ENCODE measurements around the gene CITED4.
A peak's percentile ranks its signal among the peaks of the same experiment; 100 is the strongest.

CITED4 gene

DNA sequence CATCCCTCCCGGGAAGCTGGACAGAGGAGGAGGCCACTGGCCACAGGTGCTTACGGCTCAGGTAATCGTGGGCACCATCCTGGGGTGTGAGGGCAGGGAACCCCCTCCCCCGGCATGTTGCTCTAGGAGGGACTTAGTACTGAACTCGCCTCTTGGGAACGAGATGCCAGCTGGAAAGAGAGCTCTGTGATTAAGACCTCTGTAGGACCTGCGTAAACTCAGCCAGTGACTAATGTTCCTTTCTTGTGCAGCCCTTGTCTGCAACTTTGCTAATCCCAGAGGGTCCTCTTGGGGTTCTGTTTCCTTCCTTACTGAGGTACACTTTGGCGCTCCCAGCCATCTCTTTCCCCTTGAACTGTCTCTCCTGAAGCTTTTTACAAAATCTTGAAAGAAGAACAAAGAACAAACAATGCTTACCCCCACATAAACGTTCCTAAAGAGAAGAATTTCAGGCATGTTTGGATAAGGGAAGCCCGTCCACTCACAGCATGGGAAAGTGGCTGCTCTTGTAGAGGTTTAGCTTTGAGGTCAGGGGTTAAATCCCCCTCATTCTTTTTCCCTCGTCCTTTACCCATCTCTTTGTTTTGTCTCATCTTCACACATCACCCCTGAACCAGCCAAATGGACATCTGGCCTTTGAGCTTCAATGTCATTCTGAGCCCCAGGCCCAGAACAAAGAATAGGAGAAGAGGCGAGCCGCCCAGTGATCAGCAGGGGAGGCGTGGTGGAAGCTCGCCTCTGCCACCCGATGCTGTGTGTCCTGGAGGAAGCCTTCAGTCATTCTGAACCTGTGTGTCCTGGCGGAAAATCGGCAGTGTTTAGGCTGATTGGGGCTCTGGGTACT lies 37.4 kb downstream of the CITED4 start:
- Histone ChIP-seq H3K23ac (ENCODE audit: low read depth, low read length, poor library complexity) (no peak overlapping the region), H2AK5ac (ENCODE audit: low read depth, low read length) (peak overlapping the region; percentile 99), H3K9ac (ENCODE audit: low read depth, low read length, poor library complexity) (no peak overlapping the region), H4K91ac (ENCODE audit: low read depth, low read length, poor library complexity) (peak overlapping the region; percentile 96), H4K8ac (ENCODE audit: low read depth, low read length) (no peak overlapping the region), H2BK5ac (ENCODE audit: low read length) (peak overlapping the region; percentile 69), H3K79me1 (ENCODE audit: low read depth, low read length) (no peaks in the 10 kb centered on the region), H2BK120ac (ENCODE audit: low read depth, low read length) (peak overlapping the region; percentile 69), H3K36me3 (replicated peaks in 1 of 2; ENCODE audit: control insufficient read depth in 2 of 2, insufficient read depth in 2 of 2, low read length in 2 of 2) (no peaks in the 10 kb centered on the region), H2AFZ (ENCODE audit: low read length) (peak overlapping the region; percentile 5), H2BK15ac (ENCODE audit: low read length) (peak overlapping the region; percentile 97), H3K9me3 (replicated peaks in 1 of 2; ENCODE audit: control insufficient read depth in 2 of 2, insufficient read depth in 1 of 2, low read depth in 1 of 2, low read length in 2 of 2) (peaks cover 0 to under 1% of the 10 kb centered on the region in 2 donors), H3K27ac (replicated peaks; ENCODE audit: low read length) (peak overlapping the region; percentile 82), H3K4me2 (ENCODE audit: insufficient read depth, low read length, poor library complexity, severe bottlenecking) (peak overlapping the region; percentile 42), H3K4me1 (ENCODE audit: control insufficient read depth in 2 of 2, insufficient read depth in 1 of 2, low read depth in 1 of 2, low read length in 2 of 2) (peaks cover 16 to 40% of the 10 kb centered on the region in 2 donors), H3K27me3 (ENCODE audit: control insufficient read depth in 3 of 3, insufficient read depth in 3 of 3, low read depth in 1 of 3, low read length in 3 of 3) (peaks cover 0 to 73% (median under 1%) of the 10 kb centered on the region in 3 experiments), H3K18ac (ENCODE audit: low read length) (peak overlapping the region; percentile 96), H3K4ac (ENCODE audit: low read length) (peak overlapping the region; percentile 47), H3K4me3 (ENCODE audit: low read length in 2 of 2) (no peak overlapping the region), H2BK12ac (ENCODE audit: low read length) (peak overlapping the region; percentile 95), H3K14ac (ENCODE audit: low read length) (no peak overlapping the region)
- no CpG with 5 or more reads among the region's 18 CpGs for WGBS, 2 donors (ENCODE audit: extremely low coverage in 2 of 2, insufficient read length in 2 of 2, insufficient replicate concordance in 1 of 2)
- peak; percentile 93 for DNase-seq (ENCODE audit: low spot score)

DNA sequence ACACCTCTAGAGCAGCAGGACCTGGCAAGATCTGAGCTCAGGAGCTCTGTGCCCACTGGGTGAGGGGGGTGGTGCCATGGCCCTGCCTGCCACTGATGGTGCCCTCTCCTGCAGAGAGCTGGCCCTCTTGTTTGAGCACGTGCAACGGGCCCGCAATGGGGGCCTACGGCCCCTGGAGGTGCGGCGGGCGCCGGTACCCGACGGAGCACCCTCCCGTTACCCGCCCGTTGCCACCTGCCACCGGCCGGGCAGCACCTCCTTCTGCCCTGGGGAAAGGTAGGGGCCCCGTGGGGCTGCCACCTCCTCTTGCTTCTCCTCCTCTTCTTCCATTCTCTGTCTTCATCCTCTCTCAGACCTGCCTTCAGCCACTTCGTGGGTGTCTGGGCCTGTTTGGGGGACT lies 38.2 kb downstream of the CITED4 start:
- peaks cover 0 to 74% (median 5%) of the 10 kb centered on the region in 3 experiments for H3K27me3 ChIP-seq (ENCODE audit: control insufficient read depth in 3 of 3, insufficient read depth in 3 of 3, low read depth in 1 of 3, low read length in 3 of 3)
- peak overlapping the region; percentile 50 for H3K23ac ChIP-seq (ENCODE audit: low read depth, low read length, poor library complexity)
- peak overlapping the region; percentile 96 for H3K18ac ChIP-seq (ENCODE audit: low read length)
- H2AK5ac ChIP-seq (ENCODE audit: low read depth, low read length) = peak overlapping the region; percentile 99
- H2BK12ac ChIP-seq (ENCODE audit: low read length) = peak overlapping the region; percentile 97
- H3K79me1 ChIP-seq (ENCODE audit: low read depth, low read length) = no peaks in the 10 kb centered on the region
- no peak overlapping the region for H3K4me2 ChIP-seq (ENCODE audit: insufficient read depth, low read length, poor library complexity, severe bottlenecking)
- H2BK15ac ChIP-seq (ENCODE audit: low read length) = peak overlapping the region; percentile 97
- no peak overlapping the region for H3K27ac ChIP-seq (replicated peaks; ENCODE audit: low read length)
- no peak overlapping the region for H2AFZ ChIP-seq (ENCODE audit: low read length)
- peak overlapping the region; percentile 69 for H2BK120ac ChIP-seq (ENCODE audit: low read depth, low read length)
- no peak overlapping the region for H3K4me3 ChIP-seq (ENCODE audit: low read length in 2 of 2)
- peak overlapping the region; percentile 69 for H2BK5ac ChIP-seq (ENCODE audit: low read length)
- no peaks in the 10 kb centered on the region for H3K9me3 ChIP-seq (replicated peaks in 1 of 2; ENCODE audit: control insufficient read depth in 2 of 2, insufficient read depth in 1 of 2, low read depth in 1 of 2, low read length in 2 of 2)
- no peaks in the 10 kb centered on the region for H3K36me3 ChIP-seq (replicated peaks in 1 of 2; ENCODE audit: control insufficient read depth in 2 of 2, insufficient read depth in 2 of 2, low read length in 2 of 2)
- peak overlapping the region; percentile 49 for H3K14ac ChIP-seq (ENCODE audit: low read length)
- DNase-seq (ENCODE audit: low spot score) = no peak
- peak overlapping the region; percentile 97 for H3K4ac ChIP-seq (ENCODE audit: low read length)
- peaks cover 16 to 44% of the 10 kb centered on the region in 2 donors for H3K4me1 ChIP-seq (ENCODE audit: control insufficient read depth in 2 of 2, insufficient read depth in 1 of 2, low read depth in 1 of 2, low read length in 2 of 2)
- WGBS, 2 donors (ENCODE audit: extremely low coverage in 2 of 2, insufficient read length in 2 of 2, insufficient replicate concordance in 1 of 2) = no CpG with 5 or more reads among the region's 17 CpGs
- peak overlapping the region; percentile 96 for H4K91ac ChIP-seq (ENCODE audit: low read depth, low read length, poor library complexity)
- H4K8ac ChIP-seq (ENCODE audit: low read depth, low read length) = no peak overlapping the region
- H3K9ac ChIP-seq (ENCODE audit: low read depth, low read length, poor library complexity) = peak overlapping the region; percentile 34

DNA sequence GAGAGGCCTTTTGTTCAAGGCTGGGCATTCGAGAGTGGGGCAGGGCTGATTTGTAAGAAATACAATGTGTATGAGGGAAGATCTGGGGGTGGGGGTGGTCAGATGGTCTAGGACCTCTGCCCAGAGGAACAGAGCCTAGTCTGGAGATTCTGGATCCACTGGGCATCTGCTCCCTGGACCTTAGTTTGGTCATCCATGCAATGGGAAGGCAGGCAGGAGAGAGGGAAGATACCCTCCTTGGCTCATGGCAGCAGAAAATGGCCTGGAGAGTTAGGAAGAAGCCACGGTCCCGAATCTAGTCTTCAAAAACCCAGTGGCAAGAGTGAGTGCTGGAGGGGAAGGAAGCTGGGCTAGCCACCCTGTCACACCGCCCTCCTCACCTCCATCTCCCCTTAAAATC lies 38.8 kb downstream of the CITED4 start:
- no peak overlapping the region for H2AFZ ChIP-seq (ENCODE audit: low read length)
- peak overlapping the region; percentile 96 for H3K18ac ChIP-seq (ENCODE audit: low read length)
- H3K4ac ChIP-seq (ENCODE audit: low read length) = peak overlapping the region; percentile 97
- peak overlapping the region; percentile 82 for H4K91ac ChIP-seq (ENCODE audit: low read depth, low read length, poor library complexity)
- peak overlapping the region; percentile 50 for H3K23ac ChIP-seq (ENCODE audit: low read depth, low read length, poor library complexity)
- H3K27me3 ChIP-seq (ENCODE audit: control insufficient read depth in 3 of 3, insufficient read depth in 3 of 3, low read depth in 1 of 3, low read length in 3 of 3) = peaks cover 0 to 73% (median 5%) of the 10 kb centered on the region in 3 experiments
- H2BK12ac ChIP-seq (ENCODE audit: low read length) = peak overlapping the region; percentile 97
- peak overlapping the region; percentile 69 for H2BK5ac ChIP-seq (ENCODE audit: low read length)
- no peak overlapping the region for H3K4me2 ChIP-seq (ENCODE audit: insufficient read depth, low read length, poor library complexity, severe bottlenecking)
- H3K4me1 ChIP-seq (ENCODE audit: control insufficient read depth in 2 of 2, insufficient read depth in 1 of 2, low read depth in 1 of 2, low read length in 2 of 2) = peaks cover 18 to 45% of the 10 kb centered on the region in 2 donors
- WGBS, 2 donors (ENCODE audit: extremely low coverage in 2 of 2, insufficient read length in 2 of 2, insufficient replicate concordance in 1 of 2) = no CpG with 5 or more reads among the region's 4 CpGs
- no peak overlapping the region for H3K27ac ChIP-seq (replicated peaks; ENCODE audit: low read length)
- H3K9me3 ChIP-seq (replicated peaks in 1 of 2; ENCODE audit: control insufficient read depth in 2 of 2, insufficient read depth in 1 of 2, low read depth in 1 of 2, low read length in 2 of 2) = no peaks in the 10 kb centered on the region
- no peak for DNase-seq (ENCODE audit: low spot score)
- peak overlapping the region; percentile 69 for H2BK120ac ChIP-seq (ENCODE audit: low read depth, low read length)
- H3K36me3 ChIP-seq (replicated peaks in 1 of 2; ENCODE audit: control insufficient read depth in 2 of 2, insufficient read depth in 2 of 2, low read length in 2 of 2) = no peaks in the 10 kb centered on the region
- H3K4me3 ChIP-seq (ENCODE audit: low read length in 2 of 2) = no peak overlapping the region
- H2AK5ac ChIP-seq (ENCODE audit: low read depth, low read length) = peak overlapping the region; percentile 99
- peak overlapping the region; percentile 48 for H3K14ac ChIP-seq (ENCODE audit: low read length)
- H4K8ac ChIP-seq (ENCODE audit: low read depth, low read length) = no peak overlapping the region
- H3K79me1 ChIP-seq (ENCODE audit: low read depth, low read length) = no peaks in the 10 kb centered on the region
- H2BK15ac ChIP-seq (ENCODE audit: low read length) = peak overlapping the region; percentile 97
- H3K9ac ChIP-seq (ENCODE audit: low read depth, low read length, poor library complexity) = no peak overlapping the region

DNA sequence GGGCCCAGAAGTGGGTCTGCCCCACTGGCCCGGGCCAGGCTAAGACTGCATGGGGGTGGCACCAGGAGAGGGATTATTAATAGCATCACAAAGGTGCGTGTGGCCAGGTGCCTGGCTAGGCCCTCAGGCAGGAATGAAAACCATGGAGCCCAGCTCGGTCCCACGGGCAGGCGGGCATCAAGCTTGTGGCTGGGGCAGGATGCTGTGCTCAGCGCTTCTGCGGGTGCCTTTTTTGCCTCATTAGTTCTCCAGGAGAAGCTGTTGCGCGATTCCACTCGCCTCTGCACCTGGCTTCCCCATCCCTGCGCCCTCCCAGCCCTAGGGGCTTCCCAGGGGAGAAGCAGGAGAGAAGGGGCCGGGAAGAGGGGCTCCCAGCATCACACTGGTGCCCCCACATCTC lies 39.3 kb downstream of the CITED4 start:
- peak overlapping the region; percentile 78 for H2AK5ac ChIP-seq (ENCODE audit: low read depth, low read length)
- no peak overlapping the region for H3K4ac ChIP-seq (ENCODE audit: low read length)
- peak overlapping the region; percentile 76 for H3K18ac ChIP-seq (ENCODE audit: low read length)
- no peak overlapping the region for H3K27ac ChIP-seq (replicated peaks; ENCODE audit: low read length)
- H2BK12ac ChIP-seq (ENCODE audit: low read length) = peak overlapping the region; percentile 50
- peaks cover 0 to 72% (median 5%) of the 10 kb centered on the region in 3 experiments for H3K27me3 ChIP-seq (ENCODE audit: control insufficient read depth in 3 of 3, insufficient read depth in 3 of 3, low read depth in 1 of 3, low read length in 3 of 3)
- no peak for DNase-seq (ENCODE audit: low spot score)
- no peak overlapping the region for H4K8ac ChIP-seq (ENCODE audit: low read depth, low read length)
- no peak overlapping the region for H2AFZ ChIP-seq (ENCODE audit: low read length)
- no peak overlapping the region for H3K14ac ChIP-seq (ENCODE audit: low read length)
- H3K4me3 ChIP-seq (ENCODE audit: low read length in 2 of 2) = no peak overlapping the region
- no peaks in the 10 kb centered on the region for H3K36me3 ChIP-seq (replicated peaks in 1 of 2; ENCODE audit: control insufficient read depth in 2 of 2, insufficient read depth in 2 of 2, low read length in 2 of 2)
- H3K9ac ChIP-seq (ENCODE audit: low read depth, low read length, poor library complexity) = no peak overlapping the region
- peak overlapping the region; percentile 43 for H2BK120ac ChIP-seq (ENCODE audit: low read depth, low read length)
- peak overlapping the region; percentile 30 for H4K91ac ChIP-seq (ENCODE audit: low read depth, low read length, poor library complexity)
- no peak overlapping the region for H3K4me2 ChIP-seq (ENCODE audit: insufficient read depth, low read length, poor library complexity, severe bottlenecking)
- no peak overlapping the region for H3K23ac ChIP-seq (ENCODE audit: low read depth, low read length, poor library complexity)
- no peak overlapping the region for H2BK5ac ChIP-seq (ENCODE audit: low read length)
- no peaks in the 10 kb centered on the region for H3K9me3 ChIP-seq (replicated peaks in 1 of 2; ENCODE audit: control insufficient read depth in 2 of 2, insufficient read depth in 1 of 2, low read depth in 1 of 2, low read length in 2 of 2)
- H3K4me1 ChIP-seq (ENCODE audit: control insufficient read depth in 2 of 2, insufficient read depth in 1 of 2, low read depth in 1 of 2, low read length in 2 of 2) = peaks cover 23 to 47% of the 10 kb centered on the region in 2 donors
- H3K79me1 ChIP-seq (ENCODE audit: low read depth, low read length) = no peaks in the 10 kb centered on the region
- peak overlapping the region; percentile 97 for H2BK15ac ChIP-seq (ENCODE audit: low read length)
- no CpG with 5 or more reads among the region's 12 CpGs for WGBS, 2 donors (ENCODE audit: extremely low coverage in 2 of 2, insufficient read length in 2 of 2, insufficient replicate concordance in 1 of 2)

Data from neuronal stem cell (in vitro differentiated cells).